B cell (primary cell): Measurements from ENCODE around the gene CUTA. TPM values are rescaled to one million over a fixed set of nuclear protein-coding genes. Genes with fewer than 3 reads are reported as not detected.
"Not testable (repeated sequence)": the region's sequence is repeated elsewhere in the genome, so short reads cannot be mapped to it uniquely, and the experiment has no call there.

Source experiments
- ATAC-seq: fragments of 200-7000 bp; cut with Tn5 transposase; one replicate; pipeline ENCODE4 v1.10.0; 2021; ENCODE audit warnings: low read depth, mild to moderate bottlenecking, moderate number of reproducible peaks, moderate library complexity
- CTCF ChIA-PET: fragments of 350-600 bp; sonication (Branson Sonifier 250); formaldehyde crosslinking; loops from one replicate; lab custom pipeline; 2021; ENCODE audit warnings: antibody characterized with exemption, inconsistent platforms; lab: Charles Lee
- POLR2A ChIA-PET: fragments of 350-600 bp; sonication (Branson Sonifier 250); formaldehyde crosslinking; loops from one replicate; lab custom pipeline; 2021; ENCODE audit warnings: antibody characterized with exemption; lab: Charles Lee
- DNase-seq: peaks from one replicate; pipeline ENCODE4 v3.0.0; 2013
- H2AFZ ChIP-seq: 2 replicates; pipeline ENCODE4 v1.6.1; 2012; ENCODE audit warnings: mild to moderate bottlenecking, low read depth, low read length; ENCODE audit not compliant: insufficient read depth, poor library complexity, severe bottlenecking
- H3K27ac ChIP-seq, 2 donors: 1 replicate in 1 of 2; 2 replicates in 1 of 2; pipeline ENCODE4 v1.5.1; 2012 to 2013; ENCODE audit warnings: low read length in 2 of 2, mild to moderate bottlenecking in 2 of 2, moderate library complexity in 1 of 2
- H3K27me3 ChIP-seq, 4 experiments: fragments of 200-600 bp in 1 of 4; sonication (generic) in 1 of 4; replicated peaks in 1 of 4; 1 replicate in 2 of 4; 2 replicates in 2 of 4; pipeline versions ENCODE4 v1.6.1 to v1.7.0; 2013 to 2016; ENCODE audit warnings: low read length in 3 of 4, mild to moderate bottlenecking in 2 of 4, mixed read lengths in 1 of 4, moderate library complexity in 1 of 4; ENCODE audit not compliant: insufficient read depth in 4 of 4, control insufficient read depth in 3 of 4; ENCODE audit errors: control extremely low read depth in 1 of 4
- H3K36me3 ChIP-seq, 2 experiments: replicated peaks in 1 of 2; 1 replicate in 1 of 2; 2 replicates in 1 of 2; pipeline versions ENCODE4 v1.6.1 to v1.7.1; 2013; ENCODE audit warnings: low read length in 1 of 2; ENCODE audit not compliant: insufficient read depth in 2 of 2, control insufficient read depth in 1 of 2; ENCODE audit errors: control extremely low read depth in 1 of 2, extremely low read depth in 1 of 2
- H3K4me1 ChIP-seq, 2 donors: fragments of 200-600 bp in 1 of 2; sonication (generic) in 1 of 2; 1 replicate in 1 of 2; 2 replicates in 1 of 2; pipeline versions ENCODE4 v1.5.1 to v1.6.1; 2013 to 2017; ENCODE audit warnings: low read length in 2 of 2; ENCODE audit not compliant: control insufficient read depth in 2 of 2, insufficient read depth in 2 of 2
- H3K4me2 ChIP-seq: replicated peaks from 2 replicates; pipeline ENCODE3; 2012; ENCODE audit warnings: mild to moderate bottlenecking, low read depth, low read length; ENCODE audit not compliant: poor library complexity, severe bottlenecking
- H3K4me3 ChIP-seq, 5 experiments: fragments of 200-600 bp in 1 of 5; sonication (generic) in 1 of 5; 1 replicate in 3 of 5; 2 replicates in 2 of 5; pipeline versions ENCODE4 v1.5.1 to v1.7.0; 2011 to 2016; ENCODE audit warnings: low read length in 4 of 5, mild to moderate bottlenecking in 4 of 5, low read depth in 2 of 5, control low read depth in 1 of 5, moderate library complexity in 1 of 5; ENCODE audit not compliant: insufficient read depth in 1 of 5; ENCODE audit errors: control extremely low read depth in 1 of 5, extremely low read depth in 1 of 5
- H3K79me2 ChIP-seq: fragments of 200-600 bp; sonication (generic); one replicate; pipeline ENCODE4 v1.6.0; 2016; ENCODE audit warnings: low read length; ENCODE audit not compliant: control insufficient read depth, insufficient read depth
- H3K9ac ChIP-seq: fragments of 200-600 bp; sonication (generic); 2 replicates; pipeline ENCODE4 v1.6.1; 2017; ENCODE audit warnings: mild to moderate bottlenecking, low read length, moderate library complexity
- H3K9me3 ChIP-seq, 3 donors: one replicate each; pipeline versions ENCODE4 v1.6.1 to v1.7.1; 2013; ENCODE audit warnings: low read length in 2 of 3; ENCODE audit not compliant: control insufficient read depth in 2 of 3, insufficient read depth in 1 of 3; ENCODE audit errors: control extremely low read depth in 1 of 3
- H4K20me1 ChIP-seq: 2 replicates; pipeline ENCODE4 v1.6.0; 2012; ENCODE audit warnings: mild to moderate bottlenecking, low read length; ENCODE audit not compliant: insufficient read depth, control insufficient read depth, poor library complexity, severe bottlenecking
- H3K27ac Mint-ChIP-seq: one replicate; pipeline ENCODE4 v1.8.0; 2021; ENCODE audit warnings: mixed read lengths
- H3K27me3 Mint-ChIP-seq: one replicate; pipeline ENCODE4 v1.8.0; 2021; ENCODE audit warnings: mixed read lengths
- H3K4me1 Mint-ChIP-seq: one replicate; pipeline ENCODE4 v1.8.0; 2021; ENCODE audit warnings: mixed read lengths
- H3K4me3 Mint-ChIP-seq: one replicate; pipeline ENCODE4 v1.8.0; 2021; ENCODE audit warnings: mixed read lengths
- H3K9me3 Mint-ChIP-seq: one replicate; pipeline ENCODE4 v1.8.0; 2022; ENCODE audit warnings: mixed read lengths; ENCODE audit not compliant: insufficient read depth
- CTCF ChIP-seq: fragments of 200-600 bp; IDR thresholded peaks from one replicate; pipeline ENCODE4 v1.8.0; 2022; ENCODE audit warnings: antibody characterized with exemption, mild to moderate bottlenecking
- EZH2 ChIP-seq: IDR thresholded peaks from 2 replicates; pipeline ENCODE4 v1.6.1; 2012; ENCODE audit warnings: borderline replicate concordance, low read depth, mild to moderate bottlenecking, moderate library complexity, low read length; ENCODE audit not compliant: insufficient read depth, poor library complexity, severe bottlenecking
- WGBS: methylation state at CpG from one replicate; pipeline ENCODE4 v1.1.5; 2013; ENCODE audit warnings: missing lambda C conversion rate; ENCODE audit not compliant: insufficient coverage; 5-methylcytosine and 5-hydroxymethylcytosine counted together
- intact Hi-C: fragments of 100-400 bp; cut with micrococcal nuclease; formaldehyde crosslinking; loops from one replicate; pipeline ENCODE4 v1.10.0; 2022
- polyA plus RNA-seq: library from polyadenylated mRNA; depleted of rRNA; stranded (reverse); fragments of >200 nt; gene quantifications from 2 replicates; pipeline ENCODE4 v1.2.3, GENCODE V29; 2012
- total RNA-seq, 2 donors: library from RNA; stranded (reverse); fragments of 120-200 nt in 1 of 2; gene quantifications; 1 replicate in 1 of 2; 2 replicates in 1 of 2; pipeline versions ENCODE4 v1.2.3 to v1.2.4, GENCODE V29; 2013 to 2022

The CUTA gene
- total and polyA plus RNA-seq, 2 donors (not counting 1 experiment from before 2014, with no cell fraction given) = 137 to 226 TPM

DNA sequence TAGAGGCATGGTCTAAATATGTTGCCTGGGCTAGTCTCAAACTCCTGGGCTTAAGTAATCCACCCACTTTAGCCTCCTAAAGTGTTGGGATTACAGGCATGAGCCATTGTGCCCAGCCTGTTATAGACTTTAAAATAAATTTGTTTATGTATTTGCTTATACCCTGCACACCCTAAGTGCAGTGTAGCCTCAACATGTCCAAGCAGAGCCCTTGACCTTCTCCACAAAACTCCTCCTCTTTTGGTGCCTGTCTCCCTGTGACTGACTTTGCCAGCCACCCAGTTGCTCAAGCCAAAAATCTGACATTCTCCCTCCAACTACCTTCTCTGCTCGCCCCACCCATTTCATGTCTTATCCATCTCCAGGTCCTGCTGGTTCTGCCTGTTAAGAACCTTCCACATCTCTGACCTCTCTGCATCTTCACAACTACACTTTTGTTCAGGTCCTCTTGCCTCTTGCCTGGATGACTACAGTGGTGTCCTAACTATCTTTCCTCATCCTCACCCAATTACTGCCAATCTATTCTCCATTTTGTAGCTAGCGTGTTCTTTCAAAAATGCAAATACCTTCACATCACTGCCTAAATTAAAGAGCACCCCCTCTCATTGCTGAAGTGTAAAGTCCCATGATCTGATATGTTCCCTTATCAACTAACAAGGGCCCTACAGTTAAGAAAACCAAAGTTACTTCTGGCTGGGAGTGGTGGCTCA is 37.5 kb downstream of the CUTA start:
- no peaks in the 10 kb centered on the region for H3K9me3 ChIP-seq
- Mint-ChIP-seq H3K9me3 (no peaks in the 10 kb centered on the region), H3K27me3 (no peaks in the 10 kb centered on the region), H3K4me3 (no peak overlapping the region), H3K4me1 (no peaks in the 10 kb centered on the region), H3K27ac (no peak overlapping the region)
- POLR2A ChIA-PET = no interaction called here
- TF ChIP-seq CTCF = no peak
- no peak for TF ChIP-seq EZH2
- H3K9ac ChIP-seq = no peak overlapping the region
- H3K79me2 ChIP-seq = no peaks in the 10 kb centered on the region
- H3K27me3 ChIP-seq = no peaks in the 10 kb centered on the region
- CTCF ChIA-PET = interaction anchor here (0.6 to 0.7 kb wide), 2 partner anchors 16 to 980 kb away, joined by 3 read pairs; no protein-coding TSS in a partner anchor
- no peaks in the 10 kb centered on the region for H3K4me1 ChIP-seq
- intact Hi-C loops = no loop called here
- H4K20me1 ChIP-seq = no peaks in the 10 kb centered on the region
- 89% methylated on average over 2 of the region's 2 CpGs for WGBS
- no peak overlapping the region for H2AFZ ChIP-seq
- no peak overlapping the region for H3K4me2 ChIP-seq
- ATAC-seq (no peak), DNase-seq (no peak)
- H3K4me3 ChIP-seq = no peak overlapping the region
- no peaks in the 10 kb centered on the region for H3K36me3 ChIP-seq
- no peak overlapping the region for H3K27ac ChIP-seq

- H4K20me1 ChIP-seq, H3K9ac ChIP-seq, H3K4me1 ChIP-seq, H3K27me3 Mint-ChIP-seq, H3K4me3 Mint-ChIP-seq, H3K27me3 ChIP-seq, H2AFZ ChIP-seq, H3K36me3 ChIP-seq, H3K9me3 Mint-ChIP-seq, H3K9me3 ChIP-seq, H3K27ac Mint-ChIP-seq, intact Hi-C loops, H3K79me2 ChIP-seq, H3K4me1 Mint-ChIP-seq, H3K4me2 ChIP-seq, H3K4me3 ChIP-seq, DNase-seq, ATAC-seq, H3K27ac ChIP-seq: not testable (repeated sequence)
- 81% methylated on average over 6 of the region's 10 CpGs for WGBS
- ChIA-PET CTCF (interaction anchor here (0.7 kb wide), 1 partner anchor 150 kb away, joined by 4 read pairs; no protein-coding TSS in a partner anchor), POLR2A (interaction anchor here (0.6 to 0.7 kb wide), 3 partner anchors 26 to 71 kb away, joined by 3 to 8 read pairs (median 4); no protein-coding TSS in a partner anchor)
These were observed 38.7 kb downstream of the CUTA start for GRCh38 chr6:33379184-33379583.
